GM18505 (cell line): ENCODE results near the gene OR5P2.

Experiments
- ATAC-seq: cut with Tn5 transposase; IDR thresholded peaks from one replicate; pipeline ENCODE4 v1.9.1; 2021; ENCODE audit not compliant: unreplicated experiment
- POLR2A ChIP-seq: IDR thresholded peaks from 4 replicates; pipeline ENCODE4 v1.6.1; 2011; ENCODE audit warnings: borderline replicate concordance; ENCODE audit not compliant: insufficient read depth, insufficient read length; ENCODE audit errors: extremely low read depth

Gene OR5P2

GRCh38 chr11:7759010-7759409 lies 37.7 kb downstream of the OR5P2 start:
- TF ChIP-seq POLR2A = no peak
- no peak for ATAC-seq

DNA sequence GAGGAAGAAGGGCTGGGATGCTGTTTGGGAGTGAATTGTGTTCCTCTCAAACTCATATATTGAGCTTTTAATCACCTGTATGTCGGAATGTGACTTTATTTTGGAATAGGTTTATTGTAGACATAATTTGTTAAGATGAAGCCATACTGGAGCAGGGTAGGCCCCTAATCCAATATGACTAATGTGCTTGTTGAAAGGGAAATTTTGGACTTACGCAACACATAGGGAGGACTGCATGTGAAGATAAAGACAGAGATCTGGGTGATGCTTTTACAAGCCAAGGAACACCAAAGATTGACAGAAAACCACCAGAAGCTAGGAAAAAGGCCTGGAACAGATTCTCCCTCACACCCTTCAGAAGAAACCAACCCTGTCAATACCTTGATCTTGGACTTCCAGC lies 47.3 kb downstream of the OR5P2 start:
- TF ChIP-seq POLR2A = no peak
- no peak for ATAC-seq
